Astrocyte of the cerebellum (primary cell): Measurements from ENCODE around the gene DGKA.
"Not testable (repeated sequence)": the region's sequence is repeated elsewhere in the genome, so short reads cannot be mapped to it uniquely, and the experiment has no call there.

Experiments
- DNase-seq: peaks from one replicate; pipeline ENCODE4 v3.0.0-alpha.2; 2011; ENCODE audit warnings: low read depth
- H3K4me3 ChIP-seq: 2 replicates; pipeline ENCODE4 v1.5.1; 2011; ENCODE audit warnings: mild to moderate bottlenecking, low read depth, low read length, moderate library complexity
- in situ Hi-C: cut with HindIII; loops from 2 replicates; pipeline ENCODE4 v1.10.0; 2017; ENCODE audit warnings: low sequenced_read_pairs
- TF ChIP-seq, protein P1 (sequence below): IDR thresholded peaks from 2 replicates; pipeline ENCODE4 v1.5.1; 2012; ENCODE audit warnings: low read length, low read depth, moderate library complexity, mild to moderate bottlenecking; ENCODE audit errors: missing control alignments

The DGKA gene

DNA sequence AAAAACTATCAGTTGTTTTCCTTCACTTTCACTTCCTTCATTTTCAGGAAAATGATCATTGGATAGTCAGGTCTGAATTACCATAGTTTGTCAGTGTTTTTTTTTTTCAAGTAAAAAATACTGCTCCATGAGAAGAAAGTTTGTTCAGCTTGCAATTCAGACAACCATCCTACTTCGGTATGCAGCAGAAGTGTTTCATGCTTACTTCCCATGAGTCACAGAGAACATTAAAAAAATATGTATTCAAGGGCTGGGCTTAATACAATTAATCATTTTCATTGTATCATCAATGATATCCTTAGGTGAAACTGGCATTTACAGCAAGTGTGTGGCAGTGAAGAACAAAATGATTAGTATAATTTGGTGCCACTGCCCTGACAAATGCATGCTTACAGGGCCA lies 24.9 kb upstream of the DGKA start:
- TF ChIP-seq, protein P1, sequence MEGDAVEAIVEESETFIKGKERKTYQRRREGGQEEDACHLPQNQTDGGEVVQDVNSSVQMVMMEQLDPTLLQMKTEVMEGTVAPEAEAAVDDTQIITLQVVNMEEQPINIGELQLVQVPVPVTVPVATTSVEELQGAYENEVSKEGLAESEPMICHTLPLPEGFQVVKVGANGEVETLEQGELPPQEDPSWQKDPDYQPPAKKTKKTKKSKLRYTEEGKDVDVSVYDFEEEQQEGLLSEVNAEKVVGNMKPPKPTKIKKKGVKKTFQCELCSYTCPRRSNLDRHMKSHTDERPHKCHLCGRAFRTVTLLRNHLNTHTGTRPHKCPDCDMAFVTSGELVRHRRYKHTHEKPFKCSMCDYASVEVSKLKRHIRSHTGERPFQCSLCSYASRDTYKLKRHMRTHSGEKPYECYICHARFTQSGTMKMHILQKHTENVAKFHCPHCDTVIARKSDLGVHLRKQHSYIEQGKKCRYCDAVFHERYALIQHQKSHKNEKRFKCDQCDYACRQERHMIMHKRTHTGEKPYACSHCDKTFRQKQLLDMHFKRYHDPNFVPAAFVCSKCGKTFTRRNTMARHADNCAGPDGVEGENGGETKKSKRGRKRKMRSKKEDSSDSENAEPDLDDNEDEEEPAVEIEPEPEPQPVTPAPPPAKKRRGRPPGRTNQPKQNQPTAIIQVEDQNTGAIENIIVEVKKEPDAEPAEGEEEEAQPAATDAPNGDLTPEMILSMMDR, result no peak
- H3K4me3 ChIP-seq, result no peak overlapping the region
- DNase-seq, result no peak
- in situ Hi-C loops, result no loop called here

DNA sequence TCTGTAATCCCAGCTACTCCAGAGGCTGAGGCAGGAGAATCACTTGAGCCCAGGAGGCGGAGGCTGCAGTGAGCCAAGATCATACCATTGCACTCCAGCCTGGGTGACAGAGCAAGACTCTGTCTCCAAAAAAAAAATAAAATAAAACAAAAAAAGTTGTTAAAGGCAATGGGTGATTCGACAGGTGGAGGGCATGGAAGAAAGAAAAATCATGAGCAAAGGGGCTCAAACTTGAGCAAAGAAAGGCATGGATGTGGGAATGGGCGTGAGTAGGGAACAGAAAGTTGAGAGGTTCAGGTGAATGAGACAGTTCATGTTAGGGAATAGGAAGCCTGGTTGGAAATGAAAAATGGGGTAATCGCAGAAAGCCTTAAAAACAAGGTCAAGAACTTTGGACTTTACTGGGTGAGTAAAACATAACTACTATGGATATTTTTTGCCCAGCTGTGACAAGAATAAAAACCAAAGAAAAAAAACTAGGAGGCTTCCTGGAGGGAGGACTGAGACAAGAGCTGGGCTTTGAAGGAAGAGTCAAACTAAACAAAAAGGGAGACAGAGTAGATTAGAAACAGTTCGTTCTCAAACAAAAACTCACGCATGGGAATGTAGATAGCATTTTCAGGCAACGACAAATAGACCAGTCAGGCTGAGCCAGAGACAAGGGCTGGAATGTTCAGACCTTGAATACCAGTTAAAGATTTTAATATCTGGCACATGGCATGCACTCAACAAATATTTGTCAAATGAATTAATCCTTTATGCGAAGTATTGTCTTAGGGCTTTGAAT lies 22.0 kb upstream of the DGKA start:
- no peak for DNase-seq
- no peak overlapping the region for H3K4me3 ChIP-seq
- in situ Hi-C loops, result no loop called here
- TF ChIP-seq, protein P1, result no peak

DNA sequence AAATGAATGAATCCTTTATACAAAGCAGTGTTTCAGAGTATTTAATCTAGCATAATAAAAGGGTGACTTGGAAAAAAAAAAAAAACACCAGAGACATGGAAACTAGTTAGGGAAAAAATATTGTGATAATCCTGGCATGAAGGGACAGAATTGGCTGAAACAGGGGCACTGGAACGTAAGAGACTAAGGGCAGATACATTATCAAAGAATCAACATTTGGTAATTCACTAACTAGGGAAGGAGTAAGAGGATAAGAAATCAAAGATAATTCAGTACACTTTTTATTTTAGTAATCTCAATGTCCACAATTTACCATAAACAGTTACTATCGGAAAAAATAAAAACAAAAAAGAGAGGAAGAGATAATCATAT lies 21.5 kb upstream of the DGKA start:
- H3K4me3 ChIP-seq, result no peak overlapping the region
- TF ChIP-seq, protein P1, result no peak
- in situ Hi-C loops, result no loop called here
- no peak for DNase-seq

DNA sequence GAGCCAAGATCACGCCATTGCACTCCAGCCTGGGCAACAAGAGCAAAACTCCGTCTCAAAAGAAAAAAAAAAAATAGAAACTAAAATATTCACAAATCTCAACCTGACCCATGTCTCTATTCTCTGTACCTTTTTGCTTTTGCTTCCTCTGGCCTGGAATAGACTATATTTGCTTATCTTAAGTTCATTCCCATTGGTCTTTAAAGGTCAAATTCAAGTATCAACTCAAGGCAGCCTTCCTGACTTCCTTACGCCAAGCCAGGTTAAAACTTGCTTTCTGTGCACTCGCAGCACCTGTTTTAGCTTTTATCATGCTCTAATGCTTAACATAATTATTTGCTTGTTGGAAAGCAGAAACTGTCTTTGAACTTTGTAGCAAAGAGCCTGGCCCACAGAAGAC lies 18.1 kb upstream of the DGKA start:
- no peak overlapping the region for H3K4me3 ChIP-seq
- TF ChIP-seq, protein P1, result no peak
- in situ Hi-C loops, result no loop called here
- DNase-seq, result no peak

DNA sequence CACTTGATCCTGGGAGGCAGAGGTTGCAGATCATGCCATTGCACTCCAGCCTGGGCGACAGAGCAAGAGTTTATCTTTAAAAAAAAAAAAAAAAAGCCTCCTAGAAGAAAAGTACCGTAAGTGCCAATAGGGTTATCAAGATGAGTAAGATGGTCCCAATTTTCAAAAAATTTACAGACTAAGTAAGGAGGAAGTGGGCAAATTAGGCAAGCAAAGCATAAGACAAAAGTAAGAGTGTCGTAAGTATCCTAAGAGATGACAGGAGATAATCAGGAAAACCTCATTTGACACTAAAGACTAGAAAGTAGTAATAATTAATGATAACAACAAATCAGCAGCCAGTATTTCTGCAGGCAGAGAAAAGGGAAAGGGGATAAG lies 15.5 kb upstream of the DGKA start:
- in situ Hi-C loops, result no loop called here
- no peak overlapping the region for H3K4me3 ChIP-seq
- TF ChIP-seq, protein P1, result no peak
- no peak for DNase-seq

DNA sequence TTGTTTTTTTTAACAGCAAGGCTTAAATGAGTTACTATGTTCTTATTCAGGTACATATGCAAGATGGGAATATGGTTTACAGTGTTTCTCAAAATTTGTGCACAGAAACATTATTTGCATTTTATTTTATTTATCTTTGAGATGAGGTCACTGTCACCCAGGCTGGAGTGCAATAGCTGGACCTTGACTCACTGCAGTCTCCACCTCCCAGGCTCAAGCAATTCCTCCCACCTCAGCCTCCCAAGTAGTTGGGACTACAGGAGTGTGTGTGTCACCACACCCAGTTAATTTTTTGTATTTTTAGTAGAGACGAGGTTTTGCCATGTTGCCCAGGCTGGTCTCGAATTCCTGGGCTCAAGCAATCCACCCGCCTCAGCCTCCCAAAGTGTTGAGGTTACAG lies 11.9 kb upstream of the DGKA start:
- H3K4me3 ChIP-seq, DNase-seq, in situ Hi-C loops: not testable (repeated sequence)

DNA sequence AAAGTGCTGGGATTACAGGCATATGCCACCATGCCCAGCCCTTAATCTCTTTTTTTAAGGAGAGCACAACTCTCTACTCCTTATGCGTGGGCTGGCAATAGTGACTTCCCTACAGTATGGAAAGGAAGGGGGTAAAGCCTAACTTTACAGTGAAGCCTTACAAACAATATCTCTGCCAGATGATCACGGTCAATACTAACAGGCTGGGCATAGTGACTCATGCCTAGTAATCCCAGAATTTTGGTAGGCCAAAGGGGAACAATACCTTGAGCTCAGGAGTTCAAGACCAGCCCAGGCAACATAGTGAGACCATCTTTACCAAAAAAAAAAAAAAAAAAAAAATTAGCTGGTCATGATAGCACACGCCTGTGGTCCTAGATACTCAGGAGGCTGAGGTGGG lies 8.8 kb upstream of the DGKA start:
- no peak for DNase-seq
- in situ Hi-C loops, result no loop called here
- no peak overlapping the region for H3K4me3 ChIP-seq
- TF ChIP-seq, protein P1, result no peak

DNA sequence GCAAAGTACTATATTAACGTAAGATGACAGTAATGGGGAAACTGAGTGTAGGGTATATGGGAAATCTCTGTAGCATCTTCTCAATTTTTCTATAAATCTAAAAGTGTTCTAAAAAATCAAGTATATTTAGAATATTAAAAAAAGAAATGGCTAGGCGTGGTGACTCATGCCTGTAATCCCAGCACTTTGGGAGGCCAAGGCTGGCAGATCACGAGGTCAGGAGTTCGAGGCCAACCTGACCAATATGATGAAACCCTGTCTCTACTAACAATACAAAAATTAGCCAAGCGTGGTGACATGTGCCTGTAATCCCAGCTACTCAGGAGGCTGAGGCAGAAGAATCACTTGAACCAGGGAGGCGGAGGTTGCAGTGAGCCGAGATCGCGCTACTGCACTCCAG lies 7.3 kb upstream of the DGKA start:
- H3K4me3 ChIP-seq, DNase-seq, in situ Hi-C loops: not testable (repeated sequence)
